B cell (primary cell): ENCODE data around the gene CASZ1. TPM values are rescaled to one million over a fixed set of nuclear protein-coding genes. Genes with fewer than 3 reads are reported as not detected.

Source experiments
- ATAC-seq: fragments of 200-7000 bp; cut with Tn5 transposase; one replicate; pipeline ENCODE4 v1.10.0; 2021; ENCODE audit warnings: low read depth, mild to moderate bottlenecking, moderate number of reproducible peaks, moderate library complexity
- CTCF ChIA-PET: fragments of 350-600 bp; sonication (Branson Sonifier 250); formaldehyde crosslinking; loops from one replicate; lab custom pipeline; 2021; ENCODE audit warnings: antibody characterized with exemption, inconsistent platforms; lab: Charles Lee
- POLR2A ChIA-PET: fragments of 350-600 bp; sonication (Branson Sonifier 250); formaldehyde crosslinking; loops from one replicate; lab custom pipeline; 2021; ENCODE audit warnings: antibody characterized with exemption; lab: Charles Lee
- DNase-seq: peaks from one replicate; pipeline ENCODE4 v3.0.0; 2013
- H2AFZ ChIP-seq: 2 replicates; pipeline ENCODE4 v1.6.1; 2012; ENCODE audit warnings: mild to moderate bottlenecking, low read depth, low read length; ENCODE audit not compliant: insufficient read depth, poor library complexity, severe bottlenecking
- H3K27ac ChIP-seq, 2 donors: 1 replicate in 1 of 2; 2 replicates in 1 of 2; pipeline ENCODE4 v1.5.1; 2012 to 2013; ENCODE audit warnings: low read length in 2 of 2, mild to moderate bottlenecking in 2 of 2, moderate library complexity in 1 of 2
- H3K27me3 ChIP-seq, 4 experiments: fragments of 200-600 bp in 1 of 4; sonication (generic) in 1 of 4; replicated peaks in 1 of 4; 1 replicate in 2 of 4; 2 replicates in 2 of 4; pipeline versions ENCODE4 v1.6.1 to v1.7.0; 2013 to 2016; ENCODE audit warnings: low read length in 3 of 4, mild to moderate bottlenecking in 2 of 4, mixed read lengths in 1 of 4, moderate library complexity in 1 of 4; ENCODE audit not compliant: insufficient read depth in 4 of 4, control insufficient read depth in 3 of 4; ENCODE audit errors: control extremely low read depth in 1 of 4
- H3K36me3 ChIP-seq, 2 experiments: replicated peaks in 1 of 2; 1 replicate in 1 of 2; 2 replicates in 1 of 2; pipeline versions ENCODE4 v1.6.1 to v1.7.1; 2013; ENCODE audit warnings: low read length in 1 of 2; ENCODE audit not compliant: insufficient read depth in 2 of 2, control insufficient read depth in 1 of 2; ENCODE audit errors: control extremely low read depth in 1 of 2, extremely low read depth in 1 of 2
- H3K4me1 ChIP-seq, 2 donors: fragments of 200-600 bp in 1 of 2; sonication (generic) in 1 of 2; 1 replicate in 1 of 2; 2 replicates in 1 of 2; pipeline versions ENCODE4 v1.5.1 to v1.6.1; 2013 to 2017; ENCODE audit warnings: low read length in 2 of 2; ENCODE audit not compliant: control insufficient read depth in 2 of 2, insufficient read depth in 2 of 2
- H3K4me2 ChIP-seq: replicated peaks from 2 replicates; pipeline ENCODE3; 2012; ENCODE audit warnings: mild to moderate bottlenecking, low read depth, low read length; ENCODE audit not compliant: poor library complexity, severe bottlenecking
- H3K4me3 ChIP-seq, 5 experiments: fragments of 200-600 bp in 1 of 5; sonication (generic) in 1 of 5; 1 replicate in 3 of 5; 2 replicates in 2 of 5; pipeline versions ENCODE4 v1.5.1 to v1.7.0; 2011 to 2016; ENCODE audit warnings: low read length in 4 of 5, mild to moderate bottlenecking in 4 of 5, low read depth in 2 of 5, control low read depth in 1 of 5, moderate library complexity in 1 of 5; ENCODE audit not compliant: insufficient read depth in 1 of 5; ENCODE audit errors: control extremely low read depth in 1 of 5, extremely low read depth in 1 of 5
- H3K79me2 ChIP-seq: fragments of 200-600 bp; sonication (generic); one replicate; pipeline ENCODE4 v1.6.0; 2016; ENCODE audit warnings: low read length; ENCODE audit not compliant: control insufficient read depth, insufficient read depth
- H3K9ac ChIP-seq: fragments of 200-600 bp; sonication (generic); 2 replicates; pipeline ENCODE4 v1.6.1; 2017; ENCODE audit warnings: mild to moderate bottlenecking, low read length, moderate library complexity
- H3K9me3 ChIP-seq, 3 donors: one replicate each; pipeline versions ENCODE4 v1.6.1 to v1.7.1; 2013; ENCODE audit warnings: low read length in 2 of 3; ENCODE audit not compliant: control insufficient read depth in 2 of 3, insufficient read depth in 1 of 3; ENCODE audit errors: control extremely low read depth in 1 of 3
- H4K20me1 ChIP-seq: 2 replicates; pipeline ENCODE4 v1.6.0; 2012; ENCODE audit warnings: mild to moderate bottlenecking, low read length; ENCODE audit not compliant: insufficient read depth, control insufficient read depth, poor library complexity, severe bottlenecking
- H3K27ac Mint-ChIP-seq: one replicate; pipeline ENCODE4 v1.8.0; 2021; ENCODE audit warnings: mixed read lengths
- H3K27me3 Mint-ChIP-seq: one replicate; pipeline ENCODE4 v1.8.0; 2021; ENCODE audit warnings: mixed read lengths
- H3K4me1 Mint-ChIP-seq: one replicate; pipeline ENCODE4 v1.8.0; 2021; ENCODE audit warnings: mixed read lengths
- H3K4me3 Mint-ChIP-seq: one replicate; pipeline ENCODE4 v1.8.0; 2021; ENCODE audit warnings: mixed read lengths
- H3K9me3 Mint-ChIP-seq: one replicate; pipeline ENCODE4 v1.8.0; 2022; ENCODE audit warnings: mixed read lengths; ENCODE audit not compliant: insufficient read depth
- CTCF ChIP-seq: fragments of 200-600 bp; IDR thresholded peaks from one replicate; pipeline ENCODE4 v1.8.0; 2022; ENCODE audit warnings: antibody characterized with exemption, mild to moderate bottlenecking
- EZH2 ChIP-seq: IDR thresholded peaks from 2 replicates; pipeline ENCODE4 v1.6.1; 2012; ENCODE audit warnings: borderline replicate concordance, low read depth, mild to moderate bottlenecking, moderate library complexity, low read length; ENCODE audit not compliant: insufficient read depth, poor library complexity, severe bottlenecking
- WGBS: methylation state at CpG from one replicate; pipeline ENCODE4 v1.1.5; 2013; ENCODE audit warnings: missing lambda C conversion rate; ENCODE audit not compliant: insufficient coverage; 5-methylcytosine and 5-hydroxymethylcytosine counted together
- intact Hi-C: fragments of 100-400 bp; cut with micrococcal nuclease; formaldehyde crosslinking; loops from one replicate; pipeline ENCODE4 v1.10.0; 2022
- polyA plus RNA-seq: library from polyadenylated mRNA; depleted of rRNA; stranded (reverse); fragments of >200 nt; gene quantifications from 2 replicates; pipeline ENCODE4 v1.2.3, GENCODE V29; 2012
- total RNA-seq, 2 donors: library from RNA; stranded (reverse); fragments of 120-200 nt in 1 of 2; gene quantifications; 1 replicate in 1 of 2; 2 replicates in 1 of 2; pipeline versions ENCODE4 v1.2.3 to v1.2.4, GENCODE V29; 2013 to 2022

CASZ1 gene
- total and polyA plus RNA-seq, 2 donors (not counting 1 experiment from before 2014, with no cell fraction given), result 9.5 to 27.2 TPM

GRCh38 chr1:10671622-10672342 lies 124.7 kb downstream of the CASZ1 start:
- DNase-seq, result no peak
- ATAC-seq, result no peak
- Histone ChIP-seq H3K36me3 (no peaks in the 10 kb centered on the region), H3K27ac (no peak overlapping the region), H2AFZ (no peak overlapping the region), H3K9me3 (no peaks in the 10 kb centered on the region), H4K20me1 (peaks cover 85% of the 10 kb centered on the region), H3K4me2 (peak overlapping the region; percentile 15), H3K27me3 (no peaks in the 10 kb centered on the region), H3K4me1 (peaks cover 0 to 11% of the 10 kb centered on the region in 2 donors), H3K4me3 (no peak overlapping the region), H3K9ac (no peak overlapping the region), H3K79me2 (peaks cover 20% of the 10 kb centered on the region)
- WGBS, result 88% methylated on average over 25 of the region's 27 CpGs
- POLR2A ChIA-PET, result interaction anchor here (0.7 kb wide), 1 partner anchor 26 kb away, joined by 3 read pairs; no protein-coding TSS in a partner anchor
- Mint-ChIP-seq H3K9me3 (no peaks in the 10 kb centered on the region), H3K27ac (no peak overlapping the region), H3K4me3 (no peak overlapping the region), H3K27me3 (no peaks in the 10 kb centered on the region), H3K4me1 (peaks cover 14% of the 10 kb centered on the region)
- TF ChIP-seq EZH2 (no peak), CTCF (no peak)
- CTCF ChIA-PET, result no interaction called here
- intact Hi-C loops, result no loop called here

GRCh38 chr1:10671090-10671489 lies 125.4 kb downstream of the CASZ1 start:
- 47% methylated on average over 9 of the region's 18 CpGs for WGBS
- peaks cover 85% of the 10 kb centered on the region for H4K20me1 ChIP-seq
- Mint-ChIP-seq H3K4me3 (no peak overlapping the region), H3K27me3 (no peaks in the 10 kb centered on the region), H3K9me3 (no peaks in the 10 kb centered on the region), H3K4me1 (peaks cover 12% of the 10 kb centered on the region), H3K27ac (no peak overlapping the region)
- intact Hi-C loops, result no loop called here
- H3K4me3 ChIP-seq, result no peak overlapping the region
- no peak overlapping the region for H2AFZ ChIP-seq
- H3K9ac ChIP-seq, result no peak overlapping the region
- H3K27me3 ChIP-seq, result no peaks in the 10 kb centered on the region
- H3K4me1 ChIP-seq, result peaks cover 0 to 11% of the 10 kb centered on the region in 2 donors
- H3K36me3 ChIP-seq, result no peaks in the 10 kb centered on the region
- ATAC-seq (no peak), DNase-seq (no peak)
- H3K9me3 ChIP-seq, result no peaks in the 10 kb centered on the region
- ChIA-PET CTCF (no interaction called here), POLR2A (no interaction called here)
- TF ChIP-seq CTCF (no peak), EZH2 (no peak)
- no peak overlapping the region for H3K27ac ChIP-seq
- H3K4me2 ChIP-seq, result peak overlapping the region; percentile 15
- H3K79me2 ChIP-seq, result peaks cover 13% of the 10 kb centered on the region
